ENCODE data around the gene GCFC2. TPM values are rescaled to one million over a fixed set of nuclear protein-coding genes. Genes with fewer than 3 reads are reported as not detected.
"Not testable (repeated sequence)": the region's sequence is repeated elsewhere in the genome, so short reads cannot be mapped to it uniquely, and the experiment has no call there.

GCFC2 gene
- total and polyA plus RNA-seq, 2 donors from 2014 or later: 26.7 to 27.3 TPM

- Histone ChIP-seq H3K4me1 (ENCODE audit: control insufficient read depth in 2 of 3, insufficient read depth in 2 of 3, low read depth in 1 of 3, low read length in 3 of 3) (no peaks in the 10 kb centered on the region), H3K27ac (ENCODE audit: low read depth in 2 of 2, low read length in 2 of 2) (no peak overlapping the region), H3K4me3 (ENCODE audit: low read length in 3 of 3) (no peak overlapping the region), H3K9ac (ENCODE audit: low read length in 3 of 3) (no peak overlapping the region), H3K9me3 (ENCODE audit: control insufficient read depth in 2 of 3, insufficient read depth in 1 of 3, low read length in 3 of 3) (peaks cover 0 to 2% (median 0%) of the 10 kb centered on the region in 3 donors), H3K27me3 (ENCODE audit: control insufficient read depth, insufficient read depth, low read length) (no peaks in the 10 kb centered on the region), H3K36me3 (ENCODE audit: control insufficient read depth in 2 of 3, insufficient read depth in 3 of 3, low read length in 3 of 3) (no peaks in the 10 kb centered on the region)
- DNase-seq (no peak), FAIRE-seq (no peak)
- TF ChIP-seq, protein P1, sequence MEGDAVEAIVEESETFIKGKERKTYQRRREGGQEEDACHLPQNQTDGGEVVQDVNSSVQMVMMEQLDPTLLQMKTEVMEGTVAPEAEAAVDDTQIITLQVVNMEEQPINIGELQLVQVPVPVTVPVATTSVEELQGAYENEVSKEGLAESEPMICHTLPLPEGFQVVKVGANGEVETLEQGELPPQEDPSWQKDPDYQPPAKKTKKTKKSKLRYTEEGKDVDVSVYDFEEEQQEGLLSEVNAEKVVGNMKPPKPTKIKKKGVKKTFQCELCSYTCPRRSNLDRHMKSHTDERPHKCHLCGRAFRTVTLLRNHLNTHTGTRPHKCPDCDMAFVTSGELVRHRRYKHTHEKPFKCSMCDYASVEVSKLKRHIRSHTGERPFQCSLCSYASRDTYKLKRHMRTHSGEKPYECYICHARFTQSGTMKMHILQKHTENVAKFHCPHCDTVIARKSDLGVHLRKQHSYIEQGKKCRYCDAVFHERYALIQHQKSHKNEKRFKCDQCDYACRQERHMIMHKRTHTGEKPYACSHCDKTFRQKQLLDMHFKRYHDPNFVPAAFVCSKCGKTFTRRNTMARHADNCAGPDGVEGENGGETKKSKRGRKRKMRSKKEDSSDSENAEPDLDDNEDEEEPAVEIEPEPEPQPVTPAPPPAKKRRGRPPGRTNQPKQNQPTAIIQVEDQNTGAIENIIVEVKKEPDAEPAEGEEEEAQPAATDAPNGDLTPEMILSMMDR (IDR thresholded peaks at IDR 0.05; ENCODE audit: borderline replicate concordance, extremely low read depth, insufficient read depth): no peak
- intact Hi-C loops (cut with DNase I): no loop called here
Observed at GRCh38 chr2:75719616-75720015, 8.9 kb upstream of the GCFC2 start.

DNA sequence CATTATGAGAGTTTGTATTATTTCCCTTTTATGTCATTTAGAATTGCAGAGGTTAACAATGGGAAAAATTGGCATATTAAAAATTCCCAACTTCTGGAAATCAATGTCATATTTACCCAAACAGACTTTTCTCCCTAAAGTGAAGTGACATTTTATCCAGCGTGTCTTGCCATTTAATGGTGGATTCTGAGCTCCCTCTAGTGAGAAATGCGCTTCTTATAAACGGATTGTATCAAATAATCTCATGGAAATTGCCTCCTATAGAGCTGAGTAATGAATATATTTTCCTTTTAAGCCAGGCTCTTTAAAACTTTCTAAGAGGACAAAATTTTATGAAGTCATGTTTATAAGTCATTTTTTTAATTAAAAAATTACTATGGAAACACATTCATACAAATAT is 5.7 kb upstream of the GCFC2 start:
- FAIRE-seq (no peak), DNase-seq (peak in 1 of 5 donors; percentile 37)
- H3K4me1 ChIP-seq (ENCODE audit: control insufficient read depth in 2 of 3, insufficient read depth in 2 of 3, low read depth in 1 of 3, low read length in 3 of 3): no peaks in the 10 kb centered on the region
- TF ChIP-seq, protein P1 (IDR thresholded peaks at IDR 0.05; ENCODE audit: borderline replicate concordance, extremely low read depth, insufficient read depth): peak; percentile 5
- H3K9ac ChIP-seq (ENCODE audit: low read length in 3 of 3): no peak overlapping the region
- no peak overlapping the region for H3K4me3 ChIP-seq (ENCODE audit: low read length in 3 of 3)
- H3K27ac ChIP-seq (ENCODE audit: low read depth in 2 of 2, low read length in 2 of 2): no peak overlapping the region
- H3K9me3 ChIP-seq (ENCODE audit: control insufficient read depth in 2 of 3, insufficient read depth in 1 of 3, low read length in 3 of 3): peaks cover 0 to 2% (median 0%) of the 10 kb centered on the region in 3 donors
- no peaks in the 10 kb centered on the region for H3K36me3 ChIP-seq (ENCODE audit: control insufficient read depth in 2 of 3, insufficient read depth in 3 of 3, low read length in 3 of 3)
- intact Hi-C loops (cut with DNase I): no loop called here
- H3K27me3 ChIP-seq (ENCODE audit: control insufficient read depth, insufficient read depth, low read length): no peaks in the 10 kb centered on the region

GRCh38 chr2:75711590-75711989 is 875 bp upstream of the GCFC2 start:
- H3K4me1 ChIP-seq (ENCODE audit: control insufficient read depth in 2 of 3, insufficient read depth in 2 of 3, low read depth in 1 of 3, low read length in 3 of 3); FAIRE-seq; H3K4me3 ChIP-seq (ENCODE audit: low read length in 3 of 3); H3K36me3 ChIP-seq (ENCODE audit: control insufficient read depth in 2 of 3, insufficient read depth in 3 of 3, low read length in 3 of 3); H3K27me3 ChIP-seq (ENCODE audit: control insufficient read depth, insufficient read depth, low read length); H3K27ac ChIP-seq (ENCODE audit: low read depth in 2 of 2, low read length in 2 of 2); intact Hi-C loops (cut with DNase I); H3K9me3 ChIP-seq (ENCODE audit: control insufficient read depth in 2 of 3, insufficient read depth in 1 of 3, low read length in 3 of 3): not testable (repeated sequence)
- H3K9ac ChIP-seq (ENCODE audit: low read length in 3 of 3): peak overlapping the region in 1 of 3 donors; percentile 71
- DNase-seq: peak in 1 of 5 donors; percentile 49

GRCh38 chr2:75710220-75710576 is 517 bp downstream of the GCFC2 start:
- peak overlapping the region; percentile 52 to 71 (median 71) for H3K9ac ChIP-seq (ENCODE audit: low read length in 3 of 3)
- peaks cover 0 to 3% (median 2%) of the 10 kb centered on the region in 3 donors for H3K4me1 ChIP-seq (ENCODE audit: control insufficient read depth in 2 of 3, insufficient read depth in 2 of 3, low read depth in 1 of 3, low read length in 3 of 3)
- no peak for DNase-seq
- no peaks in the 10 kb centered on the region for H3K27me3 ChIP-seq (ENCODE audit: control insufficient read depth, insufficient read depth, low read length)
- peak overlapping the region; percentile 86 to 88 for H3K27ac ChIP-seq (ENCODE audit: low read depth in 2 of 2, low read length in 2 of 2)
- peak overlapping the region; percentile 78 to 85 (median 79) for H3K4me3 ChIP-seq (ENCODE audit: low read length in 3 of 3)
- intact Hi-C loops (cut with DNase I): no loop called here
- no peaks in the 10 kb centered on the region for H3K9me3 ChIP-seq (ENCODE audit: control insufficient read depth in 2 of 3, insufficient read depth in 1 of 3, low read length in 3 of 3)
- FAIRE-seq: no peak
- TF ChIP-seq, protein P1 (IDR thresholded peaks at IDR 0.05; ENCODE audit: borderline replicate concordance, extremely low read depth, insufficient read depth): no peak
- H3K36me3 ChIP-seq (ENCODE audit: control insufficient read depth in 2 of 3, insufficient read depth in 3 of 3, low read length in 3 of 3): no peaks in the 10 kb centered on the region

Data from kidney (tissue), 14 donors.